K562 (cell line): ENCODE measurements around the gene LSM4. TPM values are rescaled to one million over a fixed set of nuclear protein-coding genes. Genes with fewer than 3 reads are reported as not detected.

Experiments
- CGGBP1 ChIP-seq: fragments of 250-450 bp; sonication (Bioruptor Pico); IDR thresholded peaks from 2 replicates; pipeline ENCODE4 v1.9.0; 2021; ENCODE audit warnings: mild to moderate bottlenecking
- EP400 ChIP-seq: fragments of 450-650 bp; IDR thresholded peaks from 2 replicates; pipeline ENCODE4 v1.6.1; 2017; ENCODE audit warnings: antibody characterized with exemption, mild to moderate bottlenecking, moderate library complexity
- FOXJ3 ChIP-seq: sonication (generic); formaldehyde crosslinking; IDR thresholded peaks from 2 replicates; pipeline ENCODE4 v1.4.0; 2020; ENCODE audit warnings: mild to moderate bottlenecking, missing genetic modification reagents
- HDAC8 ChIP-seq: fragments of 450-650 bp; IDR thresholded peaks from 2 replicates; pipeline ENCODE4 v1.6.1; 2016; ENCODE audit warnings: mild to moderate bottlenecking, missing genetic modification characterization, moderate library complexity, missing compliant biosample characterization
- JUND ChIP-seq, 2 experiments: IDR thresholded peaks; 2 replicates in 1 of 2; 3 replicates in 1 of 2; pipeline ENCODE4 v1.6.1; 2011; ENCODE audit warnings: borderline replicate concordance in 2 of 2, low read depth in 2 of 2, low read length in 2 of 2, improper control_type of control experiment in 1 of 2, missing biosample characterization in 1 of 2, missing genetic modification characterization in 1 of 2, missing genetic modification reagents in 1 of 2
- KDM5B ChIP-seq: fragments of 200-600 bp; sonication (generic); IDR thresholded peaks from 2 replicates; pipeline ENCODE4 v1.6.1; 2012; ENCODE audit warnings: low read depth, mild to moderate bottlenecking, moderate library complexity, low read length, control low read depth, inconsistent platforms; ENCODE audit not compliant: insufficient replicate concordance
- NFE2L1 ChIP-seq: fragments of 450-650 bp; IDR thresholded peaks from 2 replicates; pipeline ENCODE4 v1.6.1; 2016; ENCODE audit warnings: missing genetic modification characterization, low read depth, mild to moderate bottlenecking, missing compliant biosample characterization, moderate library complexity, borderline replicate concordance
- POLR3A ChIP-seq: IDR thresholded peaks from 2 replicates; pipeline ENCODE4 v1.6.1; 2011; ENCODE audit warnings: borderline replicate concordance, mild to moderate bottlenecking, moderate library complexity; ENCODE audit not compliant: insufficient read length, insufficient read depth; ENCODE audit errors: extremely low read depth
- RAD21 ChIP-seq, 2 experiments: fragments of 250-450 bp in 1 of 2; fragments of 450-650 bp in 1 of 2; sonication (Bioruptor Pico) in 1 of 2; formaldehyde crosslinking in 1 of 2; IDR thresholded peaks in 1 of 2; conservative IDR thresholded peaks in 1 of 2; 2 replicates each; pipeline versions ENCODE4 v1.4.0 to v1.8.0; 2020 to 2022; ENCODE audit warnings: mild to moderate bottlenecking in 2 of 2, moderate library complexity in 1 of 2
- RBBP5 ChIP-seq: fragments of 200-600 bp; sonication (generic); IDR thresholded peaks from 2 replicates; pipeline ENCODE4 v1.6.1; 2012; ENCODE audit warnings: borderline replicate concordance, mild to moderate bottlenecking, low read length, control low read depth, inconsistent platforms; ENCODE audit not compliant: insufficient read depth, poor library complexity, severe bottlenecking
- SMC3 ChIP-seq: conservative IDR thresholded peaks from 2 replicates; pipeline ENCODE4 v1.6.1; 2011; ENCODE audit warnings: low read depth, low read length, improper control_type of control experiment; ENCODE audit not compliant: insufficient read depth
- STAG1 ChIP-seq: sonication (generic); formaldehyde crosslinking; IDR thresholded peaks from 2 replicates; pipeline ENCODE4 v1.5.0; 2020; ENCODE audit warnings: missing genetic modification reagents, borderline replicate concordance
- STAT5B ChIP-seq: fragments of 250-450 bp; sonication (Bioruptor Pico); IDR thresholded peaks from 2 replicates; pipeline ENCODE4 v1.8.0; 2021; ENCODE audit warnings: mild to moderate bottlenecking, inconsistent platforms
- SUPT5H ChIP-seq: fragments of 450-650 bp; IDR thresholded peaks from 2 replicates; pipeline ENCODE4 v1.6.1; 2016
- TCFL5 ChIP-seq: fragments of 250-450 bp; sonication (Bioruptor Pico); conservative IDR thresholded peaks from 2 replicates; pipeline ENCODE4 v1.6.1; 2021; ENCODE audit warnings: mild to moderate bottlenecking, moderate library complexity, matching md5 sums
- TGIF2 ChIP-seq: sonication (generic); formaldehyde crosslinking; IDR thresholded peaks from 2 replicates; pipeline ENCODE4 v1.8.1; 2022; ENCODE audit warnings: mild to moderate bottlenecking, missing genetic modification reagents, moderate library complexity
- ZBED1 ChIP-seq: IDR thresholded peaks from 2 replicates; pipeline ENCODE4 v1.6.1; 2014
- ZBTB1 ChIP-seq: sonication (generic); formaldehyde crosslinking; IDR thresholded peaks from 2 replicates; pipeline ENCODE4 v1.8.1; 2023; ENCODE audit warnings: missing genetic modification reagents, low read depth, mild to moderate bottlenecking, borderline replicate concordance
- ZNF143 ChIP-seq: sonication (generic); formaldehyde crosslinking; IDR thresholded peaks from 2 replicates; pipeline ENCODE4 v1.9.0; 2022; ENCODE audit warnings: mild to moderate bottlenecking, missing genetic modification reagents
- ZNF197 ChIP-seq: fragments of 200-800 bp; sonication (Bioruptor generic); IDR thresholded peaks from 2 replicates; pipeline ENCODE4 v1.6.1; 2016; ENCODE audit warnings: low read depth, missing genetic modification characterization, missing compliant biosample characterization
- ZNF449 ChIP-seq: fragments of 250-450 bp; sonication (Bioruptor Pico); IDR thresholded peaks from 2 replicates; pipeline ENCODE4 v1.8.0; 2022; ENCODE audit warnings: moderate library complexity, mild to moderate bottlenecking, inconsistent platforms
- ZNF57 ChIP-seq: fragments of 450-650 bp; formaldehyde crosslinking; IDR thresholded peaks from 2 replicates; pipeline ENCODE4 v1.4.0; 2020; ENCODE audit warnings: mild to moderate bottlenecking, moderate library complexity
- ZNF766 ChIP-seq: fragments of 200-800 bp; sonication (Bioruptor generic); conservative IDR thresholded peaks from 2 replicates; pipeline ENCODE4 v1.6.1; 2016; ENCODE audit warnings: missing genetic modification characterization, missing compliant biosample characterization
- ZSCAN29 ChIP-seq: fragments of 450-650 bp; IDR thresholded peaks from 2 replicates; pipeline ENCODE4 v1.6.1; 2017
- ZSCAN32 ChIP-seq: fragments of 450-650 bp; formaldehyde crosslinking; IDR thresholded peaks from 2 replicates; pipeline ENCODE4 v1.4.0; 2020; ENCODE audit warnings: mild to moderate bottlenecking, moderate library complexity
- ZZZ3 ChIP-seq: fragments of 450-650 bp; IDR thresholded peaks from 2 replicates; pipeline ENCODE4 v1.6.1; 2016; ENCODE audit warnings: antibody characterized with exemption, mild to moderate bottlenecking, moderate library complexity
- polyA plus RNA-seq, 8 experiments: library from polyadenylated mRNA; depleted of rRNA in 4 of 8; stranded (reverse) in 5 of 8; unstranded in 3 of 8; fragments of >200 nt; fragmentation: Nextera tagmentation in 2 of 8; fragmentation: Illumina TruSeq in 1 of 8; extraction: Ambion mirVana in 2 of 8; extraction: Trizol in 1 of 8; gene quantifications; 2 replicates each; pipeline versions ENCODE4 v1.2.1 to v1.2.3, GENCODE V29; 2011 to 2014; ENCODE audit warnings: inconsistent platforms in 1 of 8, missing spikeins in 1 of 8
- total RNA-seq, 7 experiments: library from RNA; depleted of rRNA in 6 of 7; stranded (reverse); fragments of >200 nt in 6 of 7; fragmentation: Illumina TruSeq in 2 of 7; extraction: Trizol in 2 of 7; gene quantifications; 2 replicates each; pipeline versions ENCODE4 v1.2.1 to v1.2.3, GENCODE V29; 2011 to 2021; ENCODE audit warnings: low replicate concordance in 1 of 7
- TF ChIP-seq, protein P1 (sequence below), 2 experiments: fragments of 450-650 bp in 1 of 2; sonication (generic) in 1 of 2; formaldehyde crosslinking; conservative IDR thresholded peaks; 2 replicates each; pipeline versions ENCODE4 v1.4.0 to v1.8.1; 2020 to 2022; ENCODE audit warnings: mild to moderate bottlenecking in 1 of 2, missing genetic modification reagents in 1 of 2

The LSM4 gene
- total and polyA plus RNA-seq, 9 of the 15 experiments (the other 6 are each of a cell fraction or from before 2014, with no cell fraction given) = 11.9 to 763 (median 202) TPM

GRCh38 chr19:18322318-18322758, 538 bp downstream of the LSM4 start (continued):
- TF ChIP-seq KDM5B = peak; percentile 44
- TF ChIP-seq TCFL5 (CRISPR knock-in tag) = no peak
- TF ChIP-seq FOXJ3 = no peak
- TF ChIP-seq JUND (IDR thresholded peaks at IDR 0.05; ENCODE audit: borderline replicate concordance, low read depth, low read length) = peak; percentile 25; the same call in 1 of the 2 replicates
- no peak for TF ChIP-seq JUND (tag; IDR thresholded peaks at IDR 0.05; ENCODE audit: borderline replicate concordance, low read depth, low read length)
- no peak for TF ChIP-seq STAG1 (CRISPR knock-in tag)
- no peak; the same call in 1 of the 2 replicates for TF ChIP-seq EP400
- no peak for TF ChIP-seq NFE2L1 (tag)
- TF ChIP-seq ZZZ3 = peak; percentile 82; the same call in 1 of the 2 replicates
- peak; percentile 28 to 55; a peak in 3 of 4 replicates for TF ChIP-seq RAD21 (CRISPR knock-in tag; conservative IDR thresholded peaks at IDR 0.05 in 1 of 2, IDR thresholded peaks at IDR 0.05 in 1 of 2)
- no peak for TF ChIP-seq ZSCAN32 (CRISPR knock-in tag)
- 0 out of 2 replicates have a peak, but pooled peaks have one; percentile 14 for TF ChIP-seq SMC3
- no peak for TF ChIP-seq ZNF143 (CRISPR knock-in tag)
- TF ChIP-seq, protein P1, sequence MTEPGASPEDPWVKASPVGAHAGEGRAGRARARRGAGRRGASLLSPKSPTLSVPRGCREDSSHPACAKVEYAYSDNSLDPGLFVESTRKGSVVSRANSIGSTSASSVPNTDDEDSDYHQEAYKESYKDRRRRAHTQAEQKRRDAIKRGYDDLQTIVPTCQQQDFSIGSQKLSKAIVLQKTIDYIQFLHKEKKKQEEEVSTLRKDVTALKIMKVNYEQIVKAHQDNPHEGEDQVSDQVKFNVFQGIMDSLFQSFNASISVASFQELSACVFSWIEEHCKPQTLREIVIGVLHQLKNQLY (CRISPR knock-in tag; conservative IDR thresholded peaks at IDR 0.05) = 0 out of 4 replicates have a peak, but pooled peaks of 1 of the 2 experiments have one; percentile 22
- no peak for TF ChIP-seq ZSCAN29
- no peak for TF ChIP-seq POLR3A
- 0 out of 2 replicates have a peak, but pooled peaks have one; percentile 17 for TF ChIP-seq ZNF766 (CRISPR knock-in tag)
- TF ChIP-seq ZBTB1 (CRISPR knock-in tag) = 0 out of 2 replicates have a peak, but pooled peaks have one; percentile 25
- no peak for TF ChIP-seq TGIF2 (CRISPR knock-in tag)
- 0 out of 2 replicates have a peak, but pooled peaks have one; percentile 15 for TF ChIP-seq ZBED1
- TF ChIP-seq SUPT5H = 0 out of 2 replicates have a peak, but pooled peaks have one; percentile 17
- no peak for TF ChIP-seq CGGBP1 (CRISPR knock-in tag)
- no peak for TF ChIP-seq HDAC8 (tag)
- TF ChIP-seq ZNF449 (CRISPR knock-in tag) = no peak
- no peak for TF ChIP-seq ZNF57 (CRISPR knock-in tag)
- TF ChIP-seq RBBP5 = no peak
- no peak for TF ChIP-seq STAT5B (CRISPR knock-in tag)
- no peak for TF ChIP-seq ZNF197 (CRISPR knock-in tag)
